ENCODE data around the gene PTPRO.

- TF ChIP-seq POLR2AphosphoS5 (IDR thresholded peaks at IDR 0.05) (no peak), CTCF (IDR thresholded peaks at IDR 0.05) (no peak)
These were observed 281.3 kb downstream of the PTPRO start for GRCh38 chr12:15603474-15604085.
